Calu3 (cell line): ENCODE data around the gene OSBPL7. TPM values are rescaled to one million over a fixed set of nuclear protein-coding genes. Genes with fewer than 3 reads are reported as not detected.
A peak's percentile ranks its signal among the peaks of the same experiment; 100 is the strongest.

Experiments used
- Bru-seq: library from RNA; stranded (reverse); fragments of 400-500 nt; gene quantifications from one replicate; lab custom pipeline; 2021; lab: Mats Ljungman, UMichigan
- BruChase-seq, 2 experiments: library from RNA; stranded (reverse); fragments of 400-500 nt; gene quantifications; one replicate each; lab custom pipeline; 2021; lab: Mats Ljungman, UMichigan
- BruUV-seq: library from RNA; stranded (reverse); fragments of 400-500 nt; replicated peaks from 2 replicates; lab custom pipeline; 2021; lab: Mats Ljungman, UMichigan
- CTCF ChIA-PET: fragments of 300-600 bp; sonication (Branson Sonifier 250); formaldehyde crosslinking; loops from one replicate; lab custom pipeline; 2022; ENCODE audit warnings: antibody characterized with exemption; lab: Charles Lee
- DNase-seq: peaks from one replicate; pipeline ENCODE4 v3.0.0; 2022
- H3K27ac Mint-ChIP-seq: one replicate; pipeline ENCODE4 v1.8.0; 2022; ENCODE audit warnings: mixed read lengths; ENCODE audit not compliant: unreplicated experiment
- H3K27me3 Mint-ChIP-seq: one replicate; pipeline ENCODE4 v1.8.0; 2022; ENCODE audit warnings: mixed read lengths; ENCODE audit not compliant: unreplicated experiment
- H3K36me3 Mint-ChIP-seq: one replicate; pipeline ENCODE4 v1.8.0; 2022; ENCODE audit warnings: mild to moderate bottlenecking, moderate library complexity, mixed read lengths; ENCODE audit not compliant: insufficient read depth, unreplicated experiment
- H3K4me1 Mint-ChIP-seq: one replicate; pipeline ENCODE4 v1.8.0; 2022; ENCODE audit warnings: mild to moderate bottlenecking, low read depth, mixed read lengths; ENCODE audit not compliant: unreplicated experiment
- H3K4me3 Mint-ChIP-seq: one replicate; pipeline ENCODE4 v1.8.0; 2022; ENCODE audit warnings: mild to moderate bottlenecking, low read depth, moderate library complexity, mixed read lengths; ENCODE audit not compliant: unreplicated experiment
- H3K9me3 Mint-ChIP-seq: one replicate; pipeline ENCODE4 v1.8.0; 2022; ENCODE audit warnings: low read depth, mixed read lengths; ENCODE audit not compliant: unreplicated experiment
- CTCF ChIP-seq: fragments of 200-600 bp; IDR thresholded peaks from one replicate; pipeline ENCODE4 v1.8.0; 2022; ENCODE audit warnings: antibody characterized with exemption; ENCODE audit not compliant: unreplicated experiment
- intact Hi-C: fragments of 100-400 bp; cut with micrococcal nuclease; formaldehyde crosslinking; loops from one replicate; pipeline ENCODE4 v1.10.0; 2022; ENCODE audit not compliant: unreplicated experiment
- long read RNA-seq: library from polyadenylated mRNA; stranded (forward); transcript quantifications from one replicate; pipeline ENCODE4 v2.0.0, GENCODE V29; 2022
- total RNA-seq: library from RNA; stranded (reverse); gene quantifications from 2 replicates; pipeline ENCODE4 v1.2.3, GENCODE V29; 2022

Gene OSBPL7
- total RNA-seq (58.3 and 58.4 TPM in 2 replicates), Bru-seq, nascent RNA (percentile 64 among the genes with signal in this experiment), BruChase-seq, experiment 1, labeled RNA remaining after a 6-hour chase (percentile 71 among the genes with signal in this experiment), BruChase-seq, experiment 2, labeled RNA remaining after a 2-hour chase (percentile 81 among the genes with signal in this experiment)
- long read RNA-seq, partial matches to known transcripts: 8 of 29 reads
- long read RNA-seq, other reads (novel, unspliced or antisense): 17 of 29 reads

- BruUV-seq: no TSS peak
- Mint-ChIP-seq H3K36me3 (peaks cover 72% of the 10 kb centered on the region), H3K27ac (peak within 1 kb of the TSS; percentile 89), H3K4me1 (peaks cover 20% of the 10 kb centered on the region), H3K4me3 (peak within 1 kb of the TSS; percentile 98), H3K9me3 (no peaks in the 10 kb centered on the region), H3K27me3 (no peaks in the 10 kb centered on the region)
- intact Hi-C loops: no loop called here
- CTCF ChIA-PET: interaction anchor here (0.5 to 1.0 kb wide), 7 partner anchors 10 to 149 kb away, joined by 3 to 6 read pairs (median 3); partner anchors contain the start of genes CDK5RAP3, LRRC46, MRPL10 and SCRN2
- peak; percentile 92 for DNase-seq
- no peak for TF ChIP-seq CTCF
Observed at GRCh38 chr17:47821424-47822391, at the start of gene OSBPL7. Gene OSBPL7 (minus strand): TSS chr17:47821794. CDS start chr17:47820278, 1,516 bp downstream.

DNA sequence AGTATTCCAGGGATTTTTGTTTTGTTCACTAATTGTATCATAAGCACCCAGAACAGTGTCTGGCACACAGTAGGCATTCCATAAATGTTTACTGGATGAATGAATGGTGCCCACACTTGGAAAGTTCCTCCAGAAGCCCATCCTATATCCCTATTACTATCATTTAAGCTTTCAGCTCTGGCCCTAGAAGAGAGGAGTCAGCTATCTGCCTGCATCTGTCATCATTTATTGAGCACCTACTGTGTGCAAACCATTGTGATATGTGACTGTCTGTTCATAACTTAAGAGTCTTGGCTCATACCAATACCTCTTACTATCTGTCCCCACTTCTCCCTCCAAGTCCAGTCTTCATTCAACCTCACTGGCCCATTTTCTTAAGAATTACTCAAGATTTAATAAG, 49.5 kb upstream of the OSBPL7 start:
- CTCF ChIA-PET: interaction anchor here (1.0 to 1.1 kb wide), 2 partner anchors 11 to 26 kb away, joined by 3 read pairs; no protein-coding TSS in a partner anchor
- Mint-ChIP-seq H3K36me3 (no peaks in the 10 kb centered on the region), H3K27ac (no peak overlapping the region), H3K27me3 (peaks cover 100% of the 10 kb centered on the region), H3K4me3 (no peak overlapping the region), H3K4me1 (no peaks in the 10 kb centered on the region), H3K9me3 (no peaks in the 10 kb centered on the region)
- no TSS peak for BruUV-seq
- no peak for DNase-seq
- TF ChIP-seq CTCF: no peak
- intact Hi-C loops: no loop called here

GRCh38 chr17:47870056-47870455, 48.5 kb upstream of the OSBPL7 start:
- Mint-ChIP-seq H3K36me3 (no peaks in the 10 kb centered on the region), H3K27me3 (peaks cover 100% of the 10 kb centered on the region), H3K27ac (no peak overlapping the region), H3K4me3 (no peak overlapping the region), H3K4me1 (no peaks in the 10 kb centered on the region), H3K9me3 (no peaks in the 10 kb centered on the region)
- BruUV-seq: no TSS peak
- CTCF ChIA-PET: interaction anchor here (0.5 to 1.3 kb wide), 4 partner anchors 10 to 395 kb away, joined by 3 to 5 read pairs (median 3); no protein-coding TSS in a partner anchor
- no peak for TF ChIP-seq CTCF
- intact Hi-C loops: no loop called here
- DNase-seq: no peak

DNA sequence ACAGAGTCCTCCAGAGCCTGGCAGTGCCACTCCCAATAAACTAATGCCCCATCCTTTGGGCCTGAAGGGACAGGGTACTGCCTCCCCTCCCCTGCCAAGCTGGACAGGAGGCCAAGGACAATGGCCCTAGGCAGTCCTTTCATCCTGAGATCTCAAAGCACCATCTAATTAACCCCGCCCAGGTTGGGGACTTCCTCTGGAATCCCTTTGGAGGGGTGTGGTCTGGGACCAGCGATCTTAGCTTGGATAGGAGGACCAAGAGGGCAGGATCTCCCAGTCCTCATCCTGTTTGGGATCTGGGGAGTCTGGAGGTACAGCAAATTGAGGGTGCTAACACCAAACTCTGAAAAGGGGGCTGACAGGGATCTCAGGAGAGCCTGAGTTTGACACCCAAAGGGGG, 47.5 kb upstream of the OSBPL7 start:
- intact Hi-C loops: no loop called here
- peaks cover 98% of the 10 kb centered on the region for H3K27me3 Mint-ChIP-seq
- no peaks in the 10 kb centered on the region for H3K36me3 Mint-ChIP-seq
- no peak for TF ChIP-seq CTCF
- H3K9me3 Mint-ChIP-seq: no peaks in the 10 kb centered on the region
- H3K4me1 Mint-ChIP-seq: no peaks in the 10 kb centered on the region
- CTCF ChIA-PET: interaction anchor here (0.8 to 1.3 kb wide), 2 partner anchors 12 to 26 kb away, joined by 3 to 5 read pairs; no protein-coding TSS in a partner anchor
- no peak overlapping the region for H3K27ac Mint-ChIP-seq
- DNase-seq: no peak
- H3K4me3 Mint-ChIP-seq: no peak overlapping the region
- BruUV-seq: no TSS peak
